ENCODE measurements around the gene DCLK1.

- no peak for TF ChIP-seq CTCF (IDR thresholded peaks at IDR 0.05 in 4 of 5, conservative IDR thresholded peaks at IDR 0.05 in 1 of 5)
- no peak for TF ChIP-seq POLR2A (IDR thresholded peaks at IDR 0.05)
These were observed 102.7 kb downstream of the DCLK1 start for GRCh38 chr13:36028359-36029025.

All from gastrocnemius medialis (tissue), 4 donors.